ENCODE data around the gene DLGAP1. TPM values are rescaled to one million over a fixed set of nuclear protein-coding genes. Genes with fewer than 3 reads are reported as not detected.
"Not testable (repeated sequence)": the region's sequence is repeated elsewhere in the genome, so short reads cannot be mapped to it uniquely, and the experiment has no call there.

The DLGAP1 gene
- total RNA-seq, 1 experiment from 2014 or later = 0.39 TPM

DNA sequence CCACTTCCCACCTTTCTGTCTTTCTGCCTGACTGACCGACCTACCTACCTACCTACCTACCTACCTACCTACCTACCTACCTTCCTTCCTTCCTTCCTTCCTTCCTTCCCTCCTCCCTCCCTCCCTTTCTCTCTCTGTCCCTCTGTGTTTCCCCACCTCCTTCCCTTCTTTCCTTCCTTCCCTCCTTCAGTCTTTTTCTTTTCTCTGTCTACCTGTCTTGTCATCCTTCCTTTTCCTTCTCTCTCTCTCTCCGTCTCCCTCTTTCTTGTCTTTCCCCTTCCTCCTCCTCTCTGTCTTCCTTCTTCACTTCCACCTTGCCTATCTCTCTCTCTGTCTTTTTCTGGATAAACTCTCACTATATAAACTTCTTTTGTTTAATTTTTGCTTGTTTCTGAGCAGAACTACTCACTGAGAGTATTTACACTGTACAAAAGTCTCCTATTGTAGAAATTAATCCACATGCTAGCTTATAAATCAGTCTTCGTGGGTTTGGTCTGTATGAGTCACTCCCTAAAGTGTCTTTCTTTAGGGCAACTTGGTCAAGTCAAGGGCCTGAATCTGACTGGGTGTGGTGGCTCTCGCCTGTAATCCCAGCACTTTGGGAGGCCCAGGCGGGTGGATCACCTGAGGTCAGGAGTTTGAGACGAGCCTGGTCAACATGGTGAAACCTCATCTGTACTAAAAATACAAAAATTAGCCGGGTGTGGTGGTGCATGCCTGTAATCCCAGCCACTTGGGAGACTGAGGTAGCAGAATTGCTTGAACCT lies 871.8 kb downstream of the DLGAP1 start:
- DNase-seq (ENCODE audit: low read depth, low spot score); H3K9ac ChIP-seq (ENCODE audit: low read length); intact Hi-C loops (cut with micrococcal nuclease); RAD21 ChIA-PET (ENCODE audit: low non-redundant PET in 1 of 2, low total read pairs in 2 of 2, uncharacterized antibody in 2 of 2, unreplicated experiment in 2 of 2); H3K4me3 ChIP-seq (replicated peaks in 1 of 2; ENCODE audit: low read depth in 1 of 2, low read length in 2 of 2); H3K9me3 ChIP-seq (ENCODE audit: control insufficient read depth in 1 of 2, insufficient read depth in 1 of 2, low read depth in 1 of 2, low read length in 2 of 2); H3K79me2 ChIP-seq (ENCODE audit: insufficient read depth, low read length); H3K9me2 ChIP-seq (ENCODE audit: insufficient read depth); BruUV-seq (replicated peaks); H3K36me3 ChIP-seq (ENCODE audit: control insufficient read depth in 1 of 2, insufficient read depth in 2 of 2, low read length in 2 of 2); H4K20me1 ChIP-seq (ENCODE audit: insufficient read depth); H3K27me3 ChIP-seq (ENCODE audit: insufficient read depth, low read length): not testable (repeated sequence)
- peak overlapping the region; percentile 27 for H3K27ac ChIP-seq (ENCODE audit: low read depth, low read length)
- ChIA-PET POLR2A (interaction anchor here (0.7 kb wide), 1 partner anchor 119 kb away, joined by 3 read pairs; no protein-coding TSS in a partner anchor), CTCF (interaction anchor here (0.6 to 0.8 kb wide), 2 partner anchors 9 to 48 kb away, joined by 3 read pairs; no protein-coding TSS in a partner anchor)
- peaks cover 28 to 51% of the 10 kb centered on the region in 2 experiments; a peak in 3 of 4 replicates for H3K4me1 ChIP-seq (ENCODE audit: control insufficient read depth in 1 of 2, insufficient read depth in 2 of 2, low read length in 2 of 2)
- TF ChIP-seq JUND (IDR thresholded peaks at IDR 0.05) = peak; percentile 18; the same call in 1 of the 2 replicates
- 0 out of 2 replicates have a peak, but pooled peaks have one; percentile 31 for TF ChIP-seq FOSL1 (IDR thresholded peaks at IDR 0.05; ENCODE audit: low read depth)
- TF ChIP-seq, protein P1, sequence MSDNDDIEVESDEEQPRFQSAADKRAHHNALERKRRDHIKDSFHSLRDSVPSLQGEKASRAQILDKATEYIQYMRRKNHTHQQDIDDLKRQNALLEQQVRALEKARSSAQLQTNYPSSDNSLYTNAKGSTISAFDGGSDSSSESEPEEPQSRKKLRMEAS (IDR thresholded peaks at IDR 0.05) = peak; percentile 35; the same call in 1 of the 2 replicates
- H2AFZ ChIP-seq (ENCODE audit: low read depth, low read length, poor library complexity, severe bottlenecking) = peak overlapping the region; percentile 37
- H3K4me2 ChIP-seq (ENCODE audit: low read length) = peak overlapping the region; percentile 36
- ATAC-seq = 0 out of 2 replicates have a peak, but pooled peaks have one; percentile 12

DNA sequence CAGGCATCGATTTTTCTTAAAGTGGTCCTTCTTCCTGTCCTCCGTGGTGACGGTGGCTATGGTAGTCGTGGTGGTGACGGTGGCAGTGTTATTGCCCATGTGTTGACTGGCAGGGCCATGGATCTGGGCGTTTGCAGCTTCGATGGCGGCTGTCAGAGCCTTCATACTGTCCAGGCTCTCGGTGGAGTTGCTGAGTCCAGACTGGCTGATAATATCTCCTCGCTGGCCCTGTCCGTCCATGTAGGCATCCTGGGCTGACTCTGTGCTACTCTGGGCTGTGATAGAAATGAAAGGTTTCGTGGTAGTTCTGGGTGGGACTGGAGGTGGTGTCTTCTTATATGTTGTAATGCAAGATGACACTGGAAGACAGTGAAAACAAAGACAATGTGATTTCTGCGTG lies 873.2 kb downstream of the DLGAP1 start:
- Histone ChIP-seq H3K9me3 (ENCODE audit: control insufficient read depth in 1 of 2, insufficient read depth in 1 of 2, low read depth in 1 of 2, low read length in 2 of 2) (no peaks in the 10 kb centered on the region), H3K9ac (ENCODE audit: low read length) (no peak overlapping the region), H3K36me3 (ENCODE audit: control insufficient read depth in 1 of 2, insufficient read depth in 2 of 2, low read length in 2 of 2) (no peaks in the 10 kb centered on the region), H3K4me2 (ENCODE audit: low read length) (no peak overlapping the region), H3K27me3 (ENCODE audit: insufficient read depth, low read length) (no peaks in the 10 kb centered on the region), H3K27ac (ENCODE audit: low read depth, low read length) (no peak overlapping the region), H2AFZ (ENCODE audit: low read depth, low read length, poor library complexity, severe bottlenecking) (no peak overlapping the region), H4K20me1 (ENCODE audit: insufficient read depth) (no peaks in the 10 kb centered on the region), H3K79me2 (ENCODE audit: insufficient read depth, low read length) (no peaks in the 10 kb centered on the region), H3K4me1 (ENCODE audit: control insufficient read depth in 1 of 2, insufficient read depth in 2 of 2, low read length in 2 of 2) (peaks cover 28 to 51% of the 10 kb centered on the region in 2 experiments; a peak in 3 of 4 replicates), H3K4me3 (replicated peaks in 1 of 2; ENCODE audit: low read depth in 1 of 2, low read length in 2 of 2) (no peak overlapping the region), H3K9me2 (ENCODE audit: insufficient read depth) (no peaks in the 10 kb centered on the region)
- RAD21 ChIA-PET (ENCODE audit: low non-redundant PET in 1 of 2, low total read pairs in 2 of 2, uncharacterized antibody in 2 of 2, unreplicated experiment in 2 of 2) = no interaction called here
- intact Hi-C loops (cut with micrococcal nuclease) = no loop called here
- no peak for DNase-seq (ENCODE audit: low read depth, low spot score)
- CTCF ChIA-PET = no interaction called here
- POLR2A ChIA-PET = no interaction called here
- BruUV-seq (replicated peaks) = no TSS peak
- no peak for ATAC-seq
- no peak for TF ChIP-seq FOSL1 (IDR thresholded peaks at IDR 0.05; ENCODE audit: low read depth)
- TF ChIP-seq SP1 (IDR thresholded peaks at IDR 0.05; ENCODE audit: low read depth) = no peak
- no peak for TF ChIP-seq POLR2A (IDR thresholded peaks at IDR 0.05; ENCODE audit: borderline replicate concordance, extremely low read depth, insufficient read depth, insufficient read length)
- no peak for TF ChIP-seq ELF1 (IDR thresholded peaks at IDR 0.05; ENCODE audit: borderline replicate concordance, low read depth)
- no peak for TF ChIP-seq EZH2phosphoT487 (IDR thresholded peaks at IDR 0.05; ENCODE audit: borderline replicate concordance)
- TF ChIP-seq POLR2AphosphoS5 (IDR thresholded peaks at IDR 0.05; ENCODE audit: low read depth, low read length) = no peak
- TF ChIP-seq, protein P2, sequence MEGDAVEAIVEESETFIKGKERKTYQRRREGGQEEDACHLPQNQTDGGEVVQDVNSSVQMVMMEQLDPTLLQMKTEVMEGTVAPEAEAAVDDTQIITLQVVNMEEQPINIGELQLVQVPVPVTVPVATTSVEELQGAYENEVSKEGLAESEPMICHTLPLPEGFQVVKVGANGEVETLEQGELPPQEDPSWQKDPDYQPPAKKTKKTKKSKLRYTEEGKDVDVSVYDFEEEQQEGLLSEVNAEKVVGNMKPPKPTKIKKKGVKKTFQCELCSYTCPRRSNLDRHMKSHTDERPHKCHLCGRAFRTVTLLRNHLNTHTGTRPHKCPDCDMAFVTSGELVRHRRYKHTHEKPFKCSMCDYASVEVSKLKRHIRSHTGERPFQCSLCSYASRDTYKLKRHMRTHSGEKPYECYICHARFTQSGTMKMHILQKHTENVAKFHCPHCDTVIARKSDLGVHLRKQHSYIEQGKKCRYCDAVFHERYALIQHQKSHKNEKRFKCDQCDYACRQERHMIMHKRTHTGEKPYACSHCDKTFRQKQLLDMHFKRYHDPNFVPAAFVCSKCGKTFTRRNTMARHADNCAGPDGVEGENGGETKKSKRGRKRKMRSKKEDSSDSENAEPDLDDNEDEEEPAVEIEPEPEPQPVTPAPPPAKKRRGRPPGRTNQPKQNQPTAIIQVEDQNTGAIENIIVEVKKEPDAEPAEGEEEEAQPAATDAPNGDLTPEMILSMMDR (IDR thresholded peaks at IDR 0.05 in 2 of 3, conservative IDR thresholded peaks at IDR 0.05 in 1 of 3; ENCODE audit: borderline replicate concordance in 1 of 3, insufficient read depth in 1 of 3, low read depth in 2 of 3, low read length in 2 of 3) = no peak
- no peak for TF ChIP-seq TCF7L2 (IDR thresholded peaks at IDR 0.05; ENCODE audit: borderline replicate concordance, extremely low read depth, insufficient read depth, insufficient read length)
- TF ChIP-seq EZH2 (IDR thresholded peaks at IDR 0.05) = no peak
- TF ChIP-seq SRF (IDR thresholded peaks at IDR 0.05; ENCODE audit: low read depth) = no peak
- TF ChIP-seq, protein P3, sequence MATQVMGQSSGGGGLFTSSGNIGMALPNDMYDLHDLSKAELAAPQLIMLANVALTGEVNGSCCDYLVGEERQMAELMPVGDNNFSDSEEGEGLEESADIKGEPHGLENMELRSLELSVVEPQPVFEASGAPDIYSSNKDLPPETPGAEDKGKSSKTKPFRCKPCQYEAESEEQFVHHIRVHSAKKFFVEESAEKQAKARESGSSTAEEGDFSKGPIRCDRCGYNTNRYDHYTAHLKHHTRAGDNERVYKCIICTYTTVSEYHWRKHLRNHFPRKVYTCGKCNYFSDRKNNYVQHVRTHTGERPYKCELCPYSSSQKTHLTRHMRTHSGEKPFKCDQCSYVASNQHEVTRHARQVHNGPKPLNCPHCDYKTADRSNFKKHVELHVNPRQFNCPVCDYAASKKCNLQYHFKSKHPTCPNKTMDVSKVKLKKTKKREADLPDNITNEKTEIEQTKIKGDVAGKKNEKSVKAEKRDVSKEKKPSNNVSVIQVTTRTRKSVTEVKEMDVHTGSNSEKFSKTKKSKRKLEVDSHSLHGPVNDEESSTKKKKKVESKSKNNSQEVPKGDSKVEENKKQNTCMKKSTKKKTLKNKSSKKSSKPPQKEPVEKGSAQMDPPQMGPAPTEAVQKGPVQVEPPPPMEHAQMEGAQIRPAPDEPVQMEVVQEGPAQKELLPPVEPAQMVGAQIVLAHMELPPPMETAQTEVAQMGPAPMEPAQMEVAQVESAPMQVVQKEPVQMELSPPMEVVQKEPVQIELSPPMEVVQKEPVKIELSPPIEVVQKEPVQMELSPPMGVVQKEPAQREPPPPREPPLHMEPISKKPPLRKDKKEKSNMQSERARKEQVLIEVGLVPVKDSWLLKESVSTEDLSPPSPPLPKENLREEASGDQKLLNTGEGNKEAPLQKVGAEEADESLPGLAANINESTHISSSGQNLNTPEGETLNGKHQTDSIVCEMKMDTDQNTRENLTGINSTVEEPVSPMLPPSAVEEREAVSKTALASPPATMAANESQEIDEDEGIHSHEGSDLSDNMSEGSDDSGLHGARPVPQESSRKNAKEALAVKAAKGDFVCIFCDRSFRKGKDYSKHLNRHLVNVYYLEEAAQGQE (IDR thresholded peaks at IDR 0.05; ENCODE audit: low read depth) = no peak
- TF ChIP-seq SIN3A (IDR thresholded peaks at IDR 0.05; ENCODE audit: low read depth) = no peak
- TF ChIP-seq CEBPB (IDR thresholded peaks at IDR 0.05; ENCODE audit: low read depth) = no peak

All from HCT116 (cell line).